Nephron (organoid): ENCODE measurements around the gene KLKB1.
A peak's percentile ranks its signal among the peaks of the same experiment; 100 is the strongest.

Experiments used
- H3K27ac Mint-ChIP-seq, 3 experiments: 2 replicates each; pipeline ENCODE4 v1.8.0; 2020; ENCODE audit warnings: mixed read lengths in 3 of 3, mild to moderate bottlenecking in 2 of 3, moderate library complexity in 1 of 3
- H3K27me3 Mint-ChIP-seq: 2 replicates; pipeline ENCODE4 v1.8.0; 2021; ENCODE audit warnings: low read depth, mild to moderate bottlenecking, moderate library complexity, mixed read lengths
- H3K36me3 Mint-ChIP-seq: 2 replicates; pipeline ENCODE4 v1.8.0; 2020; ENCODE audit warnings: low read depth, mixed read lengths
- H3K4me1 Mint-ChIP-seq: 2 replicates; pipeline ENCODE4 v1.8.0; 2020; ENCODE audit warnings: mixed read lengths
- H3K4me3 Mint-ChIP-seq, 3 experiments: 2 replicates each; pipeline ENCODE4 v1.8.0; 2020; ENCODE audit warnings: mild to moderate bottlenecking in 3 of 3, mixed read lengths in 3 of 3, moderate library complexity in 2 of 3
- H3K9me3 Mint-ChIP-seq: 2 replicates; pipeline ENCODE4 v1.8.0; 2020; ENCODE audit warnings: mixed read lengths
- CTCF ChIP-seq, 3 experiments: fragments of 200-600 bp; sonication (generic); IDR thresholded peaks; one replicate each; pipeline ENCODE4 v1.5.0; 2021; ENCODE audit warnings: antibody characterized with exemption in 3 of 3; ENCODE audit not compliant: unreplicated experiment in 3 of 3

KLKB1 gene

GRCh38 chr4:186227221-186227620 lies at the start of gene KLKB1:
KLKB1 (plus strand) TSS chr4:186227507; CDS start chr4:186228196, 689 bp downstream.
- Mint-ChIP-seq H3K36me3 (peaks cover 11% of the 10 kb centered on the region), H3K4me3 (peak within 1 kb of the TSS in 2 of 3 experiments; percentile 58 to 64), H3K27ac (peak within 1 kb of the TSS; percentile 65 to 88 (median 84)), H3K27me3 (peaks cover 5% of the 10 kb centered on the region), H3K4me1 (peaks cover 12% of the 10 kb centered on the region), H3K9me3 (peaks cover 30% of the 10 kb centered on the region)
- TF ChIP-seq CTCF (IDR thresholded peaks at IDR 0.05; ENCODE audit: unreplicated experiment in 3 of 3): no peak

GRCh38 chr4:186188107-186188506 lies 39.2 kb upstream of the KLKB1 start:
- peaks cover 5% of the 10 kb centered on the region for H3K36me3 Mint-ChIP-seq
- H3K27me3 Mint-ChIP-seq: peaks cover 4% of the 10 kb centered on the region
- peaks cover 7% of the 10 kb centered on the region for H3K9me3 Mint-ChIP-seq
- peak overlapping the region in 2 of 3 experiments; percentile 34 to 45 for H3K4me3 Mint-ChIP-seq
- no peak for TF ChIP-seq CTCF (IDR thresholded peaks at IDR 0.05; ENCODE audit: unreplicated experiment in 3 of 3)
- H3K4me1 Mint-ChIP-seq: peaks cover 28% of the 10 kb centered on the region
- no peak overlapping the region for H3K27ac Mint-ChIP-seq

- H3K27ac Mint-ChIP-seq: peak overlapping the region; percentile 94 to 95 (median 95)
- TF ChIP-seq CTCF (IDR thresholded peaks at IDR 0.05; ENCODE audit: unreplicated experiment in 3 of 3): no peak
- peaks cover 30% of the 10 kb centered on the region for H3K4me1 Mint-ChIP-seq
- peaks cover 5% of the 10 kb centered on the region for H3K9me3 Mint-ChIP-seq
- peaks cover 4% of the 10 kb centered on the region for H3K27me3 Mint-ChIP-seq
- peaks cover 5% of the 10 kb centered on the region for H3K36me3 Mint-ChIP-seq
- peak overlapping the region; percentile 89 to 93 (median 92) for H3K4me3 Mint-ChIP-seq
These were observed 37.7 kb upstream of the KLKB1 start for GRCh38 chr4:186189656-186190055.

- Mint-ChIP-seq H3K27me3 (peaks cover 4% of the 10 kb centered on the region), H3K27ac (peak overlapping the region; percentile 94 to 95 (median 95)), H3K4me1 (peaks cover 30% of the 10 kb centered on the region), H3K9me3 (no peaks in the 10 kb centered on the region), H3K4me3 (peak overlapping the region; percentile 89 to 93 (median 92)), H3K36me3 (peaks cover 8% of the 10 kb centered on the region)
- TF ChIP-seq CTCF (IDR thresholded peaks at IDR 0.05; ENCODE audit: unreplicated experiment in 3 of 3): peak in 1 of 3 experiments; percentile 10
These were observed 36.6 kb upstream of the KLKB1 start for GRCh38 chr4:186190581-186191199.

GRCh38 chr4:186191200-186192065 lies 35.9 kb upstream of the KLKB1 start, which contains the start of gene CYP4V2:
CYP4V2 (plus strand) TSS chr4:186191567; CDS start chr4:186191824, 257 bp downstream.
- H3K9me3 Mint-ChIP-seq: no peaks in the 10 kb centered on the region
- TF ChIP-seq CTCF (IDR thresholded peaks at IDR 0.05; ENCODE audit: unreplicated experiment in 3 of 3): peak in 2 of 3 experiments; percentile 42 to 48
- H3K4me3 Mint-ChIP-seq: peak within 1 kb of the TSS; percentile 95 to 99 (median 95)
- H3K27me3 Mint-ChIP-seq: peaks cover 4% of the 10 kb centered on the region
- H3K4me1 Mint-ChIP-seq: peaks cover 30% of the 10 kb centered on the region
- H3K27ac Mint-ChIP-seq: peak within 1 kb of the TSS; percentile 98 to 99 (median 98)
- H3K36me3 Mint-ChIP-seq: peaks cover 15% of the 10 kb centered on the region
